ENCODE measurements around the gene MYO18B. TPM values are rescaled to one million over a fixed set of nuclear protein-coding genes. Genes with fewer than 3 reads are reported as not detected.

MYO18B gene
- total and polyA plus RNA-seq, 8 donors = 0.05 to 0.47 (median 0.14) TPM

DNA sequence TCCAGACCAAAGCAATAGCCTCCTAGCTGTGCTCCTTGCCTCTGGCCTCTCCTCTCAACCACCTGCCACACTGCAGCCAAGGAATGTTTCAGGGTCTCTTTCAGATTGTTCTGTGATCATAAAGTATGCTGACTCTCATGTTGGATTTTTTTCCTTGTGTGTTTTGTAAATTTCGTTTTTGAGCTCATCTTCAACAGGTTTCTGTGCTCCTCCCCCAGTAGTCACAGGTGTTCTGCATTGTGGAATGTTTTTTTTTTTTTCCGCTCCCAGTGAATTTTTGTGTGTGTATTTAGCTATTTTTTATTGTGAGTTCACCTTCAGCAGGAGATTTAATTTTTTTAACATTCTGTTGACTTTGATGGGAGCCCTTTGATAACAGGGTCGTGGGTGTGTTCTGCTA lies 153.7 kb downstream of the MYO18B start:
- ATAC-seq = no peak
- H3K36me3 ChIP-seq = no peaks in the 10 kb centered on the region
- no peak overlapping the region for H3K4me3 ChIP-seq
- no peaks in the 10 kb centered on the region for H3K27me3 ChIP-seq
- 37 to 45% methylated on average over 3 of the region's 3 CpGs for WGBS, 2 donors
- H3K9me3 ChIP-seq = no peaks in the 10 kb centered on the region
- intact Hi-C loops (cut with DNase I) = no loop called here
- TF ChIP-seq, protein P1, sequence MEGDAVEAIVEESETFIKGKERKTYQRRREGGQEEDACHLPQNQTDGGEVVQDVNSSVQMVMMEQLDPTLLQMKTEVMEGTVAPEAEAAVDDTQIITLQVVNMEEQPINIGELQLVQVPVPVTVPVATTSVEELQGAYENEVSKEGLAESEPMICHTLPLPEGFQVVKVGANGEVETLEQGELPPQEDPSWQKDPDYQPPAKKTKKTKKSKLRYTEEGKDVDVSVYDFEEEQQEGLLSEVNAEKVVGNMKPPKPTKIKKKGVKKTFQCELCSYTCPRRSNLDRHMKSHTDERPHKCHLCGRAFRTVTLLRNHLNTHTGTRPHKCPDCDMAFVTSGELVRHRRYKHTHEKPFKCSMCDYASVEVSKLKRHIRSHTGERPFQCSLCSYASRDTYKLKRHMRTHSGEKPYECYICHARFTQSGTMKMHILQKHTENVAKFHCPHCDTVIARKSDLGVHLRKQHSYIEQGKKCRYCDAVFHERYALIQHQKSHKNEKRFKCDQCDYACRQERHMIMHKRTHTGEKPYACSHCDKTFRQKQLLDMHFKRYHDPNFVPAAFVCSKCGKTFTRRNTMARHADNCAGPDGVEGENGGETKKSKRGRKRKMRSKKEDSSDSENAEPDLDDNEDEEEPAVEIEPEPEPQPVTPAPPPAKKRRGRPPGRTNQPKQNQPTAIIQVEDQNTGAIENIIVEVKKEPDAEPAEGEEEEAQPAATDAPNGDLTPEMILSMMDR (IDR thresholded peaks at IDR 0.05) = no peak
- H3K4me1 ChIP-seq = no peaks in the 10 kb centered on the region
- H3K27ac ChIP-seq = no peak overlapping the region
- no peak for DNase-seq
- no peak for FAIRE-seq

DNA sequence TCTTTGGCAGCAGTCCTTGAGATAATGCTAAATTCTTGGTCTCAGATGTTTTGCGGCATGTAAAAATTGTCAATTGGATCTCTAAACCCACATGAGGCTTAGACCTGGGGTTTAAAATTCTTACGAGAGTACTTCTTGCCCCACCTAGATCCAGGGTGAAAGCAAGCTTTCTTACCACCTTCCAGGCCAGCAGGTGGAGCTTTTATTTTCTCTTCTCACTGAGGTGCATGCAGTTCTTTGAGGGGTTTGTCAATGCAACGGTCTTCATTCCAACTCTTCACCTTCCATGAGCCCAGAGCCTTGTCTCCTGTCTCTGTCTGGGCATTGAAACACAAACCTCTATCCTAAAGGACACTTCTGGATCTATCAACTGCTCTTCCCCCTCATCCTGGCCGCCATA lies 154.1 kb downstream of the MYO18B start:
- FAIRE-seq = no peak
- no peaks in the 10 kb centered on the region for H3K27me3 ChIP-seq
- no peak overlapping the region for H3K27ac ChIP-seq
- no peaks in the 10 kb centered on the region for H3K4me1 ChIP-seq
- TF ChIP-seq, protein P1 (IDR thresholded peaks at IDR 0.05) = no peak
- H3K9me3 ChIP-seq = no peaks in the 10 kb centered on the region
- H3K4me3 ChIP-seq = no peak overlapping the region
- H3K36me3 ChIP-seq = no peaks in the 10 kb centered on the region
- no peak for ATAC-seq
- intact Hi-C loops (cut with DNase I) = no loop called here
- DNase-seq = no peak
- WGBS, 2 donors = 59 to 66% methylated on average over 4 of the region's 4 CpGs

DNA sequence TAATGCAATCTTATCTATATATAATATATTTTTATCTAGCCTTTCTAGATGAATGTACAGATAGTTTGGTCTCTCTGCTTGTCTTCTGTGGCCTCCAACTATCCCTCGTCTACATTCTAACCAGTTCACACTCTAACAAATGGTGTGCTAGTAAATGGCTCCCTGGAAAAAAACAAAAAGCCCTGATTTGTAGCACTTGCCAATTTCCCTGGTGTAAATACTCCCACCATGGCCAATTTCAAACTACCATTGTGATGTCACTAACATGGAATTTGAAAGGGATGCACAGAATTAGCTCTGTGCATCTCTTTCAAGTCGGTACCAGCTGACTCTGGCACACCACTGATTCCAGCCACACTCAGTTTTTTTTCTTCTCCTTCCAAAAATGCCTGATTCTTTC lies 154.6 kb downstream of the MYO18B start:
- H3K27me3 ChIP-seq = no peaks in the 10 kb centered on the region
- H3K9me3 ChIP-seq = no peaks in the 10 kb centered on the region
- TF ChIP-seq, protein P1 (IDR thresholded peaks at IDR 0.05) = no peak
- ATAC-seq = no peak
- DNase-seq = no peak
- no peaks in the 10 kb centered on the region for H3K36me3 ChIP-seq
- intact Hi-C loops (cut with DNase I) = no loop called here
- 67 to 75% methylated on average over 2 of the region's 2 CpGs for WGBS, 2 donors
- H3K27ac ChIP-seq = no peak overlapping the region
- no peak for FAIRE-seq
- H3K4me1 ChIP-seq = no peaks in the 10 kb centered on the region
- H3K4me3 ChIP-seq = no peak overlapping the region

DNA sequence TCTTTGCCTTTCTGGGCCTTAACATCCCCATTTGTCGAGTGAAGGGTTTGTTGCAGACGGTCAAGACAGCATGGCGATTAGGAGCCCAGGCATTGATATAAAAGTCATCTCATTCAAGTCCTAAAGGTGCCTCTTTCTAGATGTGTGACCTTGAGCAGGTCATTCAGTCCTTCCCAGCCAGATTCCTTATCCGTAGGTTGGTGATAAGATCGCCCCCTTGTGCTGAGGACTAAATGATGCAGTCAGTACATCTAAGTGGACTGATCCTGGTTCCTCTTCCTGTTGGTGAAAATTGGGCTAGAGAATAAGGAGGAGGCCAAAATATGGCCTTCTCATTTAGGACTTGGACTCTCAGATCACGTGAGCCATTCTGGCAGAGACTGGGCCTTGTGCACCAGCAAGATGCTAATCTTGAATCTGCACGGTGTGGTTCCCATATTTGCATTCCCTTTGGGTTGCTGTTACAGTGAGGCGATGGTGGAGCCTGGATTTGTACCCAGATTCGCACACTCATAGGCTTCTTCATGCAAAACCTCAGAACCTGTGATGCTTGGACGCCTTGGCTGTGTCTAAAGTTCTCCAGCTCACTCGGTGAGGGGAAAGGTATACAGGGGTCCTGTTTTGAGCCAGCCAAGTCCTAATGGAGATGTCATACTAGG lies 156.8 kb downstream of the MYO18B start:
- DNase-seq = no peak
- intact Hi-C loops (cut with DNase I) = no loop called here
- Histone ChIP-seq H3K27me3 (peaks cover 0 to 4% (median 0%) of the 10 kb centered on the region in 4 donors), H3K36me3 (no peaks in the 10 kb centered on the region), H3K27ac (no peak overlapping the region), H3K4me3 (no peak overlapping the region), H3K9me3 (no peaks in the 10 kb centered on the region), H3K4me1 (no peaks in the 10 kb centered on the region)
- no peak for ATAC-seq
- FAIRE-seq = no peak
- TF ChIP-seq, protein P1 (IDR thresholded peaks at IDR 0.05) = no peak
- 66 to 67% methylated on average over 11 of the region's 11 CpGs for WGBS, 2 donors

DNA sequence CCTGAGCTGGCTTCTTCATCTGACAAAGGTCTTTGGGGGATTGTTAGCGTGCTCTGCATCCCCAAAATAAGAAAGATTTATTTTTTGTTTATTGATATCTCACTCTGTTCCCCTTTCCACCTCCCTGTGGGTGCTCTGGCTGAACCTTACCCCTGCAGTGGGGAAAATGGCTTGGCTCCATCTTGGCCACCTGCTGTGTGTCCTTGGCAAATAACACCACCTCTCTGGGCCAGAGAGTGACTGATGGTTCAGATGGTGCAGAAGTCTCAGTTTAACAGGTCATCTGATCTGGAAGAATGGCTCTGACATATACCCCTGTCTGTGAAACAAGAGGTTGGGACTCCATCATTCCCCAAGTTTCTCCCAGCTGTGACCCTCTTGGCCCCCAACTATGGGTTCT lies 157.6 kb downstream of the MYO18B start:
- WGBS, 2 donors = 87 to 91% methylated on average over 1 of the region's 1 CpG

More for the DNA sequence above, 157.6 kb downstream of the MYO18B start:
- Histone ChIP-seq H3K4me1 (no peaks in the 10 kb centered on the region), H3K36me3 (no peaks in the 10 kb centered on the region), H3K27me3 (peaks cover 0 to 4% (median 0%) of the 10 kb centered on the region in 4 donors), H3K4me3 (no peak overlapping the region), H3K27ac (no peak overlapping the region), H3K9me3 (no peaks in the 10 kb centered on the region)
- intact Hi-C loops (cut with DNase I) = no loop called here
- DNase-seq = no peak
- FAIRE-seq = no peak
- ATAC-seq = no peak
- TF ChIP-seq, protein P1 (IDR thresholded peaks at IDR 0.05) = no peak
